ENCODE measurements around the gene CD248. TPM values are rescaled to one million over a fixed set of nuclear protein-coding genes. Genes with fewer than 3 reads are reported as not detected.

CD248 gene
- total RNA-seq, 2 donors from 2014 or later: not detected

DNA sequence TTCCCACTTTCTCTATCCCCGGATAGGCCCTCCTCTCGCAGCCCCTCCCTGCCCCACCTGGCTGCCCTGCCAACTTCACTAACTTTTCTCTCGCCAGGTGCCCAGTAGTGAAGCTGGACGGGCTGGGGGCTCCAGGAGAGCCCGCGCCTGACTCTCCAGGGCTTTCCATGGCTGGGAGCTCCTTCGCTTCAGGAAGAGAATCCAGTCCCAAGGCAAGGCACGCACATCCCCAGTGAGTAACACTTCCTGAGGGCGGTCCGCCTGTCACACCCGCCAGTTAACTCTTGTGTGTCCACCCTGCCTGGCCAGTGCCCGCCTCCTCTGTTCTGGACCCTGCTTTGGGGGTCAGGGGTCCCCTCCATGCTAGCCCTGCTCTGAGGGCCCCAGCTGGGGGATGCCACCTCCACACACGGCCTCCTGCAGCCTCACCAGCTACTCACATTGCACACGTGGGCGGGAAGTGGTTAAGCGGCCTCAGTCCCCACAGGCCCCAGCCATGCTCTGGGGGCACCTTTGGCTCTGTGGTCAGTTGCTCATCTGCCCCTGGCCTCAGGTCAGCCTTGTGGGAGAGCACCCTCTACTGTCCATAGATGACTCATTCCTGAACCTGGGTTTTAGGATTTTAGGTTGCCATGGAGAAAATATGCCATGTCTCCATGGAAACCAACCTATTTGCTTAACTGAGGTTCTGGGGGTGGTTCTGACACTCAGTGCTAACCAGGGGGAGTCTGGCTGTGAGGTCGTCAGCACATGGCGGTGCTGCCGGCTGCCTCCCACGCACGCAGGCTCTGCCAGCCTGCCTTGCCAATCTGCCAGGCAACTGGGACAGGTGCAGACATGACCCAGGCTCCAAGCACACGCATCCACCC, 19.6 kb upstream of the CD248 start, which contains the start of gene RIN1:
Gene RIN1, minus strand, starts transcription at position 201 of the 869 bp plus-strand sequence. Its CDS starts 32 bp downstream, at position 169.
- H3K36me3 Mint-ChIP-seq (ENCODE audit: low read depth): peaks cover 3% of the 10 kb centered on the region
- peak within 1 kb of the TSS; percentile 67 for H3K27ac Mint-ChIP-seq
- H3K4me3 Mint-ChIP-seq: peak within 1 kb of the TSS; percentile 91
- no peaks in the 10 kb centered on the region for H3K27me3 Mint-ChIP-seq
- H3K9me3 ChIP-seq (ENCODE audit: control insufficient read depth, low read length, poor library complexity, severe bottlenecking): no peaks in the 10 kb centered on the region
- DNase-seq: no peak
- peak; percentile 78 for ATAC-seq
- peaks cover 11% of the 10 kb centered on the region for H3K4me1 Mint-ChIP-seq

DNA sequence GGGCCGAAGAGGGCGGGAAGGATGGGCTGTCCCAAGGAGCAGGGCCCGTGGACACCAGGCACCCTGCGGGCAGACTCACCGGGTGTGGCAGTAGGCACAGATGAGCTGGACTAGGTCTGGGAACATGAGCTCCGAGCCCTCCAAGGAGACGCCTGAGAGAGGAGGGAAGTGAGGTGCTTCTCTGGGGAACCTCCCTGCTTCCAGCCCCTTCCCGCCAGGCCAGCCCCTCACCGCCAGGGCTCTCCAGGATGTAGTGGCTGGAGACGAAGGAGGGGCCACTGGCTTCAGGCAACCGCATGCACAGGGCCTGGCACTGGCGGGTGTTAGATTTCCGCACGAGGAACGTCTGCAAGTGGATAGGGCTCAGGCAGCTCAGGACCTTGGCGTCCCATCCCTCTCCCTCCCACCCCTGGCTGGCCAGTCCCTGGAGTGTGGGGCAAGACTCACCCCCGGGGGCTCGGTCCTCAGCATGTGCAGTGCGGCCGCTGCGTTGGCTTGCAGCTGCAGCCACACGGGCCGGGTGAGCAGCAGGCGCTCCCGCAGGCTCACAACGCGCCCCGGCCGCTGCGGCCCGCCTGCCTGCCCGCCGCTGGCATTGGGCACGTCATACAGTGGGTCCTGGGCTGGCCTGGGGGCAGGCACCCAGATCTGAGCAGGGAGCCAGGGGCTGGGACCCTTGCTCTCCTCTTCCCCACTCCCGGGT, 18.8 kb upstream of the CD248 start:
- H3K9me3 ChIP-seq (ENCODE audit: control insufficient read depth, low read length, poor library complexity, severe bottlenecking): no peaks in the 10 kb centered on the region
- ATAC-seq: peak; percentile 12
- Mint-ChIP-seq H3K27me3 (no peaks in the 10 kb centered on the region), H3K4me1 (peaks cover 11% of the 10 kb centered on the region), H3K4me3 (peak overlapping the region; percentile 91), H3K36me3 (ENCODE audit: low read depth) (peaks cover 2% of the 10 kb centered on the region), H3K27ac (peak overlapping the region; percentile 67)
- no peak for DNase-seq

DNA sequence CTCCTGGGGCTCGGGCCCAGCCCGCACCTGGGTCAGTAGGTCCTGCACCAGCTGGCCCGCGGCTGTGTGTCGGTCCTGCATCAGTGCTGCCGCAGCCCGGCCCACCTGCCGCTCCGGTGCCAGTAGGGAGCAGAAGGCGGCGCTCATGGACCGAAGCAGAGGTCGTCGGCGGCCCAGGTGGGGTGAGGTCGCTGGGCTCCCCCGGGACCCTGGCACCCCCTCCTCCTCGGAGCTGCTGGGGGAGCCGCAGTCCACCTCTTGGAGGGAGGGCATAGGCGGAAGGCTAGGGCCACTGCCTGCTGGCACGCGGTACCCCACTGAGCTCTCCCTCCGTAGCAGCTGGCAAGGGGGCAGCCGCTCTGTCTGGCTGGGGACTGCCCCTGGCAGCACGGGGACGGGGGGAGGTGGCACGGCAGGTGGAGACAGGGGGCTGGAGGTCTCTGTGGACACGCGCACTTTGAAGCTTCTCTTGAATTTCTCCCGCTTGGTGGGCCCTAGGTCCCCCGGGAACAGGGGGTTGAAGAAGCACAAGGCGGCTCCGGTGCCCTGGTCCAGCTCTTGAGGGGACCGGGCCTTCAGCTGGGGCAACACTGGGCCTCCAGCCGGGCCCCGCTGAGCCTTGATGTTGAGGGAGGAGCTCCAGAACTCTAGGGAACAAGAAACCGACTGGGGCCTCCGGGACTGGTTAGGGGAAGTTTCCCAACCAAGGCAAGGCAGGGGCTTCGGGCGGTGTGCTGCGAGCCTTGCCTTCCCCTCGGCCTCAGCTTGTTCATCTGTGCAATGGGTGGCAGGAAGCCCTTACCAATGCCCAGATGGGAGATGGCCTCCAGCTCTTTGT, 18.0 kb upstream of the CD248 start:
- DNase-seq: no peak

DNA sequence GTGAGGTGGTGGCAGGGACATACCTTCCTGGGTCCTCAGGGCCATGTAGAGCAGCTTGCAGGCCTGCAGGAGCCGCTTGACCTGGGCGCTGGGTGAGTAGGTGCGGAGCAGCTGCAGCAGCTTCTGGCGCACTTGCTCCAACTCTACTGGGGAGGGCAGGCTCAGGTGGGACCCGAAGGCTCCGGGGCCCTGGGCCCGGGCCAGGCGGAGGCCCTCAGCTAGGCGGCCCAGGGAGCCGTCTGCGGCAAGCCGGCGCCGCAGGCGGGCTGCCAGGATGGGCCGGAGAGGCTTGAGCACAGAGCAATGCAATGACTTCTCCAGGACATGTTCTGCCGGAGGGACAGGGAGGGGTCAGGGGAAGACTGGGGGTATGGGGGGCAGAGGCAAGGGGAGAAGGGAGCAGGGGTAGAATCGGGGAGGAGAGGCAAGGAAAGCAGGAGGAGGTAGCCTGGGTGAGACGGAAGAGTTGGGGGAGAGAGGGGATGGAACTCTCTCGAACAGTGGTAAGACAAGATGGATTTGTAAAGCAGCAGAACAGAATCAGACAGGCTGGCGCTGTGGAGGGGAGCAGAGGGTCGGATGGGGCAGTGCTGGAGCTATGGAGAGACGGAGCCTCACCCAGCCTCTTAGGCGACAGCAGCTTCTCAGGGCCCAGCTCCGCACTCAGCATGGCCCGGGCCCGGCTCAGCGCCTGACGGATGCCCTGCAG, 17.2 kb upstream of the CD248 start:
- H3K27ac Mint-ChIP-seq: no peak overlapping the region
- ATAC-seq (no peak), DNase-seq (no peak)
- H3K27me3 Mint-ChIP-seq: no peaks in the 10 kb centered on the region
- peaks cover 11% of the 10 kb centered on the region for H3K4me1 Mint-ChIP-seq
- H3K4me3 Mint-ChIP-seq: no peak overlapping the region
- H3K9me3 ChIP-seq (ENCODE audit: control insufficient read depth, low read length, poor library complexity, severe bottlenecking): no peaks in the 10 kb centered on the region
- peaks cover 2% of the 10 kb centered on the region for H3K36me3 Mint-ChIP-seq (ENCODE audit: low read depth)

More for the DNA sequence above, 18.0 kb upstream of the CD248 start:
- Mint-ChIP-seq H3K4me3 (peak overlapping the region; percentile 82), H3K4me1 (peaks cover 11% of the 10 kb centered on the region), H3K27me3 (no peaks in the 10 kb centered on the region), H3K36me3 (ENCODE audit: low read depth) (peaks cover 2% of the 10 kb centered on the region), H3K27ac (peak overlapping the region; percentile 27)
- H3K9me3 ChIP-seq (ENCODE audit: control insufficient read depth, low read length, poor library complexity, severe bottlenecking): no peaks in the 10 kb centered on the region
- ATAC-seq: no peak

DNA sequence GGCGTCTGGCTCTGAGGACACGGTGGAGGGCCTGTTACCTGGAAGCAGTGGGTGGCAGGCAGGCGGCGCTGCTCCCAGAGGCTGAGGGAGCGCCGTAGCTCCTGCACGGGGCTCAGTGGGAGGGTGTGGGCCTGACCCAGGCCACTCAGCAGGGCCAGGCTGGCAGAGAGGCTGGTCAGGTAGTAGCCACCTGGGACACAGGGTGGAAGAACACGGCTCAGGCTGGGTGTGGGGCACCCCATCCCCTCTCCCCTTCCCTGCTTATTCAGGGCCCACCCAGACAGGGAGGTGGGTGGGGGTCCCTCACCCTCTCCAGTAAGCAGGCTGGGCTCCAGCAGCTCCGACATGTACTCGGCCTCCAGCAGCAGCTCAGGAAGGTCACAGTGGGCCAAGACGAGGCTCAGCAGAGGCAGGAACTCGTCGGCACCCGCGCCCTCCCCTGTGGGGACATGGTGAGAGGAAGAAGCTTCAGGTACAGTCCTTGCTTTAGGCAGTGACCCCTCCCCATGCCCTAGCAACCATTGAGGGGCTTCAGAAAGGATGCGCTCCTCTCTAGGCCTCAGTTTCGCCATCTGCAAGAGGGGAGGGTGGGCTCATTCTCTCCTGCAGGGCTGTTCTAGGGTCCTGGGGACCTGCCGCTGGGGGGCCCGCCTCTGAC, 16.5 kb upstream of the CD248 start:
- no peaks in the 10 kb centered on the region for H3K27me3 Mint-ChIP-seq
- H3K36me3 Mint-ChIP-seq (ENCODE audit: low read depth): no peaks in the 10 kb centered on the region
- H3K27ac Mint-ChIP-seq: no peak overlapping the region
- ATAC-seq (no peak), DNase-seq (no peak)
- peaks cover 14% of the 10 kb centered on the region for H3K4me1 Mint-ChIP-seq
- H3K9me3 ChIP-seq (ENCODE audit: control insufficient read depth, low read length, poor library complexity, severe bottlenecking): no peaks in the 10 kb centered on the region
- no peak overlapping the region for H3K4me3 Mint-ChIP-seq

DNA sequence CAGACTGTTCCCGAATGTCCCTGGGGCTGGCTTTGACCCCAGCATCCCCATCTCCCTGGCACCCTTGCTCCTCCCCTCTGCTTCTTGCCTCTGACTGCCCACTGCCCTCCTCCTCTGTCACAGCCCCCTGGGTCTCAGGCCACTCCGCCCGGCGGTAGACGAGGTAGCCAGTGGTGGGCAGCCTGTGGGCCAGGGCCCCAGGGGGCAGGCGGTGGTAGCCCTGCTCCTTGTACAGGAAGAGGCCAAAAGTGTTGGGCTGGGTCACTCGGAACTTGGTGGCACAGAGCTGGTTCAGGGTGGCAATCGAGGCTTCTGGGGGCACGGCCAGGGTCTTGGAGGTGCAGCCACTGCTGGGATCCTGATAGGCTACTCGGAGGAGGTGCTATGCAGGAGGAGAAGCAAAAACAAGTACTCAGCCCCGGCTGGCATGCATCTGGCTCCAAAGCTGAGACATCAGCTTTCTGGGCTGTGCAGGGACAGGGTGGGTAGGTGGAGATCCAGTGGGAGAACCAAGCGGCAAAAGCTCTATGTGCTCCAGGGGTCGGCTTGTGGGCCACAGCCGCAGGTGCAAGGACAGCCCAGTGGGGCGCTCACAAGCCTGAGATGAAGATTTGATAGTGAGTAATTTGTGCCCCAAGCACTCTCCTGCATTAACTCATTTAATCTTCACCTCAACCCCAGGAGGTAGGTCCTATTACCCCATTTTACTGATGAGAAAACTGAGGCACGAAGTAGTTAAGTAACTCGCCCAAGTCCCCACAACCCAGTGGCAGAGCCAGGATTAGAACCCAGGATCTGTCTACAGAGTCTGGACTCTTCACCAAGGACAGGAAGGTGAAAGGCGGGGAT, 15.8 kb upstream of the CD248 start:
- ATAC-seq: no peak
- DNase-seq: no peak
- Mint-ChIP-seq H3K4me3 (no peak overlapping the region), H3K27ac (no peak overlapping the region), H3K4me1 (peaks cover 20% of the 10 kb centered on the region), H3K36me3 (ENCODE audit: low read depth) (no peaks in the 10 kb centered on the region), H3K27me3 (no peaks in the 10 kb centered on the region)
- H3K9me3 ChIP-seq (ENCODE audit: control insufficient read depth, low read length, poor library complexity, severe bottlenecking): no peaks in the 10 kb centered on the region

DNA sequence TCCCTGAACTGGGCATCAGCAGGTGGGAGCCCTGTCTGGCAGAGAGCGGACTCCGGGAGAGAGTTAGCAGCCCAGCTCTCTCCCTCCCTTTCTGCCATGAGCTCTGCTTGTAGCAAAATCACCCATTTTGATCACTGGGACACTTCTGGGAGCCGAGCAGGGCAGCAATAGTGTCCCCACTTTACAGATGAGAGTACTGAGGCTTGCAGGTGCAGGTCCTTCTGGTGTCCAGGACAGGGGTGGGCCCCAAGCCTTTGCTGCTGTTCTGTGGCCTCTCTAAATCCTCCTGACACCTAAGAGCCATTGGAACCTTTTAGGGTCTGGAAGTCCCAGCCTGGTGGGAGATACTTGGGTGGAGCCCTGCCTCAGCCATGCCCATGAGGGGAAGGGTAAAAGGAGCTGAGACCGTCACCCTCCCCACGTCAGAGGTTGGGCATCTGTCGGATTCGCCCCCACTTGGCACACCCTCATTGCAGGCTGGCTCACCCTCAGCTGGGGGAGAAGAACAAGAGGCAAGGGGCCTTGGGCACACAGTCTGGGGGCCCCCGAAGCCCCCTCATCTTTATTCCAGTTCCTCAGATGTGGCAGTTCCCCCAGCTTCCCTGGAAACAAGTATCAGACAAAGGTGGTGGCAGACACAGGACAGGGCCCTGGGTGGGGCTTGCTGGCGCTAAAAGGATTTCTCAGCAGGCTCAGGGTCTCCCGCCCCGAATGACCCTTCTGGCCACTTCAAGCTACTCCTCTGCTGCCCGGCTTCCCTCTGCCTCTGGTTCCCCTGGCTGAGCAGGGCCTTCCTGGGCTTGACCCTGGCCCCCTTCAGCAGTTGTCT, 14.9 kb upstream of the CD248 start:
- H3K27me3 Mint-ChIP-seq: no peaks in the 10 kb centered on the region

DNA sequence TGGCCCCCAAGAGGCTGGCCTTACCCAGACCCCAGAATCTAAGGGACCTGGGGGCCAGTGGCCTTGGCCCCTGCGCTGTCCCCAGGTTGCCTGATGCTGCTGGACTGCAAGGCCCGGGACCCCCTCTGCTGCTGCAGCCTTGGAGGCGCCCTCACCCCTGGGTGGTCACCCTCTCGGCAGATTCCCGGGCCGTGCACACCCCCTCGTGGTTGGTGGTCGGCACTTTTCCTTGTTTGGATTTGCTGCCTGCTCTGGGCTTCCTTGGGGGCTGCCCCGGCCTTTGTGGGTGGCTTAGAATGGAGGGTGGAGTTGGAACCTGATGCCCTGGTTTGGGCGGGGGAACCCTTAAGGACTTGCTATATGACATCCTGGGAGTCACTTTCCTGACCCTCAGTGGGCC, 14.1 kb upstream of the CD248 start:
- no peak overlapping the region for H3K27ac Mint-ChIP-seq
- no peak overlapping the region for H3K4me3 Mint-ChIP-seq
- no peaks in the 10 kb centered on the region for H3K36me3 Mint-ChIP-seq (ENCODE audit: low read depth)
- DNase-seq (no peak), ATAC-seq (no peak)
- no peaks in the 10 kb centered on the region for H3K27me3 Mint-ChIP-seq
- no peaks in the 10 kb centered on the region for H3K9me3 ChIP-seq (ENCODE audit: control insufficient read depth, low read length, poor library complexity, severe bottlenecking)
- H3K4me1 Mint-ChIP-seq: peaks cover 19% of the 10 kb centered on the region

More for the DNA sequence above, 14.9 kb upstream of the CD248 start:
- H3K27ac Mint-ChIP-seq: no peak overlapping the region
- H3K4me1 Mint-ChIP-seq: peaks cover 23% of the 10 kb centered on the region
- no peak overlapping the region for H3K4me3 Mint-ChIP-seq
- H3K36me3 Mint-ChIP-seq (ENCODE audit: low read depth): no peaks in the 10 kb centered on the region
- DNase-seq: no peak
- ATAC-seq: no peak
- no peaks in the 10 kb centered on the region for H3K9me3 ChIP-seq (ENCODE audit: control insufficient read depth, low read length, poor library complexity, severe bottlenecking)

DNA sequence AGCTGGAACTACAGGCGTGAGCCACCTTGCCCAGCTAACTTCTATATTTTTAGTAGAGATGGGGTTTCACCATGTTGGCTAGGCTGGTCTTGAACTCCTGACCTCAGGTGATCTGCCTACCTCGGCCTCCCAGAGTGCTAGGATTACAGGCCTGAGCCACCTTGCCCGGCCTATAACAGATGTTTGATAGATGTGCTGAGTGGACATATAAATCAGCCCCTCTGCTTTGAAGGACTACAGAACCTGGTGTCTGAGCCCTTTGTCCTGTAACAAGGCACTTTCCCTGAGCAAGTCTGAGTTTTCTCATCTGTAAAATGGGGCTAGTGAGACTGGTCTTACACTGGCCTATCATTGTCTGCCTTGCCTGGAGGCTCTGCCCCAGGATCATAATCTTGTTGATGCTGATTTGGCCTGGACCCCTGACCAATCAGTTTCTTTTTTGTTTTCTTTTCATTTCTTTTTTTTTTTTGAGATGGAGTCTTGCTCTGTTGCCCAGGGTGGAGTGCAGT, 12.4 kb upstream of the CD248 start:
- Mint-ChIP-seq H3K4me1 (peaks cover 19% of the 10 kb centered on the region), H3K27me3 (no peaks in the 10 kb centered on the region), H3K36me3 (ENCODE audit: low read depth) (no peaks in the 10 kb centered on the region), H3K4me3 (no peak overlapping the region), H3K27ac (no peak overlapping the region)
- no peaks in the 10 kb centered on the region for H3K9me3 ChIP-seq (ENCODE audit: control insufficient read depth, low read length, poor library complexity, severe bottlenecking)
- no peak for DNase-seq
- no peak for ATAC-seq

DNA sequence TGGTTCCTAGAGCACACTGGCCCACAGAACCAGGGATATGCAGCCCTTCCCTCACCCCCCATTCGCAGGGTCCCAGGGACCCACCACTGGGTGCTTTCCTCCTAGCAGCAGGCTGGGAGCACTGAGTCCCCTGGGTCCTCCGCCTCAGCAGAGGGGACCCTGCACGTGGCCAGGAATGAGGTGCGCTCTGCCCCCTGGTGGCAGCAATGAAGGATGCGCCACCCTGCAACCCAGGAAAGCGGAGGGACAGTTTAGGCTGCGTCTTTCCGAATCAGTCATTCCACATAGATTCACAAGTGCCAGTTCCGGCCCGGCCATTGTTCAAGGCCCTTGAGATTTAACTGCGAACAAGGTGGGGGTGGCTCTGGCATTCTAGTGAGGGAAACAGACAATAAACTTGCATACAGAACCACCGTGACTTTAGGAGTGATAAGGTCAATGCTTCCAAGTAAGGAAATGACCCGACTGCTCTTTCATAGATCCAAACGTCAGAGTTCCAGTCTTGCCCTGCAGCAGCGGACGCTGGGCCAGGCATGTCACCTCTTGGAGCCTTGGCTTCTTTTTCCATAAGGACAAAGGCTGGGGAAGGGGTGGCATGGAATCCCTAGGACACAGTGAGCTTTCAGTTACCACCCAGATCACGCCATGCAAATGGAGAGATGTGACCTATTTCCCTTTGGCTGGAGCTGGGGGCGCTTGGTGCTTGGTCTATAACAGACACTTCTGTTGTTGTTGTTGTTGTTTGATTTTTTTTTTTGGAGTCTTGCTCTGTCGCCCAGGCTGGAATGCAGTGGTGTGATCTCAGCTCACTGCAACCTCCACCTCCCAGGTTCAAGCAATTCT, 11.7 kb upstream of the CD248 start:
- Mint-ChIP-seq H3K27me3 (no peaks in the 10 kb centered on the region), H3K4me3 (peak overlapping the region; percentile 25), H3K4me1 (peaks cover 19% of the 10 kb centered on the region), H3K27ac (no peak overlapping the region), H3K36me3 (ENCODE audit: low read depth) (no peaks in the 10 kb centered on the region)
- DNase-seq (peak; percentile 68 to 70 (median 68)), ATAC-seq (peak; percentile 91)
- H3K9me3 ChIP-seq (ENCODE audit: control insufficient read depth, low read length, poor library complexity, severe bottlenecking): no peaks in the 10 kb centered on the region
